Left cardiac atrium (tissue), 4 donors: ENCODE data around the gene C9orf50. TPM values are rescaled to one million over a fixed set of nuclear protein-coding genes. Genes with fewer than 3 reads are reported as not detected.
"Not testable (repeated sequence)": the region's sequence is repeated elsewhere in the genome, so short reads cannot be mapped to it uniquely, and the experiment has no call there.

ENCODE experiments used
- ATAC-seq, 2 donors: fragments of 200-7000 bp; cut with Tn5 transposase; one replicate each; pipeline ENCODE4 v1.9.1; 2020; ENCODE audit warnings: mild to moderate bottlenecking in 2 of 2, moderate library complexity in 2 of 2
- DNase-seq: peaks from one replicate; pipeline ENCODE4 v3.0.0-alpha.2; 2020
- intact Hi-C, 2 donors: fragments of 100-400 bp; cut with DNase I; formaldehyde crosslinking; loops; one replicate each; pipeline versions ENCODE4 v1.14.1 to v1.15.1; 2022 to 2023
- long read RNA-seq: library from polyadenylated mRNA; unstranded; transcript quantifications from one replicate; pipeline ENCODE4 v2.0.0, GENCODE V29; 2021
- total RNA-seq, 2 donors: library from RNA; stranded (reverse); fragmentation: NEBNext Ultra II Directional; extraction: Animal tissue kit (Norgen Biotek cat#: 25700); gene quantifications; one replicate each; pipeline ENCODE4 v1.2.1, GENCODE V29; 2021
- donor health status: DM: no; HTN: yes; CAD: no.
- donor health status: DM: no; HTN: yes; CAD: no; lungs with severe emphysema.
- donor health status: DM: yes; HTN: yes; CAD: no.
- donor health status: Dilated cardiomyopathy.

Gene C9orf50
- not detected for total RNA-seq
- long read RNA-seq, result 0 reads

DNA sequence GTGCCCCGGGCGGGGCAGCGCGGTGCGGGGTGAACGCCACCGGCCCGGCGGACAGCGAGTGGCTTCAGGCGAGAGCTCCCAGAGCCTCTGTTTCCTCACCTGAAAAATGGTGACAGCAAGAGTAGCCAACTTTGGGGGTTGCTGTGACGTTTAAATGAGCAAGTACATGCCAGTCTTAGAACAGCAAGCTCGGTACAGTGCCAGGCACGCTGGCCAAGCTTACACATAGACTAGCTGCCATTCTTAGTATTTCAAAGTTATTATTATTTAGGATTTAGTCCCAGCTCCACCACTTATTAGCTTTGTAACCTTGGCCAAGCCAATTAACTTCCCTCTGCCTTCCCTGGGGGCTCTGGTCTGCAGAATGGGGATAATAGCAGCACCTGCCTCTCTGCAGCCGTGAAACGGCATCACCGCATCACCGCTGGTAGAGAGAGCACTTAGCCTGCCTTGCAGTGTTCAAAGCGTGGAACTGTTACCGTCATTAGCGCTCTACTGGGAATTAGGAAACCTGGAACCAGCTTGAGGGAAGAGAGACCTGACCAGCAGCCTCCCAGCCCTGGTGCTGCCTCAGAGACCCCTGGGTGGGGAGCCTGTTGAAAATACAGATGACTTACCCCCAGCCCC lies at the start of gene C9orf50:
Gene C9orf50 (minus strand): TSS at position 433 of the 627 bp plus-strand sequence. CDS start 527 bp downstream, outside the sequence.
- DNase-seq (no peak), ATAC-seq (no peak)
- intact Hi-C loops, result no loop called here

- no peak for ATAC-seq
- no peak for DNase-seq
- intact Hi-C loops, result no loop called here
These were observed 49.0 kb upstream of the C9orf50 start for GRCh38 chr9:129669946-129670345.

DNA sequence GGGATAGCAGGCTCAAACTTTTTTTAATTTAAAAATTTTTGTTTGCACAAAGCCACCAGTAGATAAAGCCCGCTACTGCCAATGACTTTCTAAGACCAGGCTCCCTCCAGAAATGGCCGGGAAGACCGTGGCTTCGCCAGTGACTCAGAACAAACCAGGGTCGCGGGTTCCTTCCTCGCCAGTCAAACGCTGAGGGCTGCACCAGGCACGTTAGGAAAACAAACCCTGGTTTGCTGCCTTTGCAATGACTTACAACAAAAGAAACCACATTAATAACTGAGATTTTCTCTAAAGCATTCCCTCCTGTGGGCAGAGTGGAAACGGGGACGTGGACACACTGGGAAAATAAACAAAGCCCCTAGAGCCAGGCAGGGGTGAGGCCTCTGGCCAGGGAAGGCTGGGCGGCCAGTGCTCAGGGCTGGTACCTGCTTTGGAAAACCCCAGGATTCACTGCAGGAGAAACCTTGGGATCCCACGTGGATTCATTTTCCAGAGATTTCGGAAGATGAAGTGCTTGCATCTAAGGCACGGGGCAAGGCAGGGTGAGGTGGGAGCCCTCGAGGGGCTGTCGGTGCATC lies 48.3 kb upstream of the C9orf50 start:
- ATAC-seq, result no peak
- no peak for DNase-seq
- intact Hi-C loops, result no loop called here

- ATAC-seq, result no peak
- intact Hi-C loops, result no loop called here
- DNase-seq, result no peak
These were observed 46.9 kb upstream of the C9orf50 start for GRCh38 chr9:129667850-129668249.

DNA sequence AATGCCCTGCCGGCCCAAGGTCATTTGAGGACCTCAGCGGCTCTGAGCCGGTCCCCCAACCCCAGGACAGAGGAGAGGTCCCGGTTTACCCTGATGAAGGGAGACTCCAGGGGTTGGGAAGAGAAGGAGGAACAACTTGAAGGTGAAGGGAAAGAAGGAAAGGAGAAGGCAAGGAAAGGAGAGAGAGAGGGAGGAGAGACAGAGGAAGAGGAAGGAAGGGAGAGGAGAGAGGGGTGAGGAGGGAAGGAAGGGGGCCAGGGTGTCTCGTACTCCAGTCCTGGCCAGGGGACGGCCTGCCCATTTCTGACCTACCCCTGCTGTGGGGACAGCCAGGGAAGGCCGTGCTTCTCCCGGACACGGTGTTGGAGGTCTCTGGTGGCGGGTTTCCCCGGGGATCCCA lies 46.5 kb upstream of the C9orf50 start:
- ATAC-seq (no peak), DNase-seq (no peak)
- intact Hi-C loops, result no loop called here

- no peak for ATAC-seq
- DNase-seq, result no peak
- intact Hi-C loops, result no loop called here
These were observed 45.7 kb upstream of the C9orf50 start for GRCh38 chr9:129666575-129666974.

DNA sequence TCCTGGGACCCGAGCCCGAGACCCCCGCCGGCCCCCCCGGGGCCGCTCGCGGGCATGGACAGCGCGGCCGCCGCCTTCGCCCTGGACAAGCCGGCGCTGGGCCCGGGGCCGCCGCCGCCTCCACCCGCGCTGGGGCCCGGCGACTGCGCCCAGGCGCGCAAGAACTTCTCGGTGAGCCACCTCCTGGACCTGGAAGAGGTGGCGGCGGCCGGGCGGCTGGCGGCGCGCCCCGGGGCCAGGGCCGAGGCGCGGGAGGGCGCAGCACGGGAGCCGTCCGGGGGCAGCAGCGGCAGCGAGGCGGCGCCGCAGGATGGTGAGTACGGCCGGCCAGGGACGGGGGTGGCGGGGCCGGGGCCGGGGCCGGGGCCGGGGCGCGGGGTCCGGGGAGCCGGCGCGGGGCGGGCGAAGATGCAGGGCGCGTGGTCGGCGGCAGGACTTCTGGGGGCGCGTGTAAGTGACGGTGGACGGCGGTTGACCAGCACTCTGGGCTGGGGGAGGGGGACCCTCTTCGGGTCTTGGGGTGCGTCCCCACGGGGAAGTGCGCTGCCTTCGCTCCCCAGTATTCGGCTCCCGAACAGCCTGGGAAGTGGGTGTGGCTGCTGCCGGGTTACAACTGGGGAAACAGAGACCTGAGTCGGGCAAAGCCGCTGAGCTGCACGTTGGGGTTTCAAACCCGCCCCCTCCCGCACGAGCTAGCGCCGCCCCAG lies 45.1 kb upstream of the C9orf50 start:
- ATAC-seq (peak in 1 of 2 donors; percentile 4), DNase-seq (no peak)
- intact Hi-C loops, result no loop called here

DNA sequence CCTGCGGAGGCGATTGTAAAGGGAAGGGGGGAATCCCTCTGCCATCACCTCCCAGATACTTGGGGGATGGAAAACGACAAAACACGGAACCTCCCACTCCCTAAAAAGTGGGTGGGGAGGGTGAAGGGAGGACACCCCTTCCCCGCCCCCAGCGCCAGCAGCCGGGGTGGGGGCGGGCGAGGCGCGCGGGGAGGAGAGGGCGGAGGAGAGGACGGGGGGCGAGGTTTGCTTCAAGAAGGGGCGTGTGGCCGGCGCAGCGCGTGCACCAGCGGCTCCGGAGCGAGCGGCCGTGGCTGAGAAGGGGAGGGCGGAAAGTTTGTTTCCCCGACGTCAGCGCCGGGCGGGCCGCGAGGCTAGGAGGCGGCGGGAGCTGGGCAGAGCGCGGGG lies 44.5 kb upstream of the C9orf50 start, which contains the start of gene PRRX2:
Gene PRRX2 (plus strand): TSS at position 259 of the 387 bp plus-strand sequence. CDS start 221 bp downstream, outside the sequence.
- intact Hi-C loops, result no loop called here
- DNase-seq (peak; percentile 64), ATAC-seq (peak; percentile 72 to 78)

- peak; percentile 47 to 63 for ATAC-seq
These were observed 44.0 kb upstream of the C9orf50 start for GRCh38 chr9:129664746-129665388.

DNA sequence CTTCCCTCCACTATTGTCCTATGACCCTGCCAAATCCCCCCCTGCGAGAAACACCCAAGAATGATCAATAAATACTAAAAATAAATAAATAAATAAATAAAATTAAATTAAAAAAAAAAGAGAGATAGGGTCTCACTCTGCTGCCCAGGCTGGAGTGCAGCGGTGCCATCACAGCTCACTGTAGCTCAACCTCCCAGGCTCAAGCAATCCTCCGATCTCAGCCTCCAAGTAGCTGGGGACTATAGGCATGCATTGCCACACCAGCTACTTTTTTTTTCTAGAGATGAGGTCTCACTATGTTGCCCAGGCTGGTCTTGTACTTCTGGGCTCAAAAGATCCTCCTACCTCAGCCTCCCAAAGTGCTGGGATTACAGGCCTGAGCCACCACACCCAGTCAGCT lies 41.3 kb upstream of the C9orf50 start:
- ATAC-seq, DNase-seq, intact Hi-C loops: not testable (repeated sequence)

More at GRCh38 chr9:129664746-129665388, 44.0 kb upstream of the C9orf50 start:
- DNase-seq, result no peak
- intact Hi-C loops, result no loop called here

DNA sequence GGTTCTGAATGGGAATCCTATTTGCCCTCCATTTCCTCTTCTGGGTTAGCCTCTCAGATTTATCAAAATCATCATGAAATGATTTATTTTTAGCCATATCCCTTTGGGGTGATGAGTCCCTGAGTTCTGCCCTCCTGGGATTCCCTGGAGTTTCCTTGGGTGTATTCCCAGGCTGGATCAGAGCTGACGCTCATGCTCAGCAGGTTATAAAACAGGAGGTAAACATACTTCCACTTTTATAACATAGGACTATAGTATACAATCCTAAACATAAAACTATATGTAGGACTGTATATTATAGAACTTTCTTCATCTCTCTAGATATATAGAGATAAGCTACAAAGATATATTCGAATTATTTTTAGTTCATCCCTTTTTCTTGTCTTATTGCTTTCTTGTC lies 40.1 kb upstream of the C9orf50 start:
- DNase-seq (no peak), ATAC-seq (no peak)
- intact Hi-C loops, result no loop called here

DNA sequence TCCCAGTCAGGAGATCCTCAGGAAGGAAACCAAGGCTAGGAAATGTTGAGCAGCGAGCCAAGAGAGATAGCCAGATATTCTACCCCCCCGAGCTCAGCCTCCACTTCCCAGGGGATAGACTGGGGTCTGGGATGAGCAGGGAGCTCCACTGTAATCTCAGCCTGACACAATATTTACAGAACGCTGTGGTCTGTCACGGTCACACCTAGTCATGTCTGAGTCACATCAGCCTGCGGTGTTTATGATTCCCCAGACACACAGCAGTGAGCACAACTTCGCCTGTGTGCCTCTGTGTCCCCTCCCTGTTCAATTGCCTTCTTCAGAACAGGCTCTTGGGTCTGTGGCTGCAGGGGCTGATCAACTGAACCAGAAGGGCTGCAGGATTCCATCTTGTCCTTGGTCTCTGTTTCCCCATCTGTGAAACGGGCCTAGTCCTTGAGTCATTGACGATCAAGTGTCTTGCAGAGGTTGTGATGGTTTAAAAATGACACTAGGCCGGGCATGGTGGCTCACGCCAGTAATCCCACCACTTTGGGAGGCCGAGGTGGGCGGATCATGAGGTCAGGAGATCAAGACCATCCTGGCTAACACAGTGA lies 36.0 kb upstream of the C9orf50 start:
- DNase-seq (no peak), ATAC-seq (no peak)
- intact Hi-C loops, result no loop called here

DNA sequence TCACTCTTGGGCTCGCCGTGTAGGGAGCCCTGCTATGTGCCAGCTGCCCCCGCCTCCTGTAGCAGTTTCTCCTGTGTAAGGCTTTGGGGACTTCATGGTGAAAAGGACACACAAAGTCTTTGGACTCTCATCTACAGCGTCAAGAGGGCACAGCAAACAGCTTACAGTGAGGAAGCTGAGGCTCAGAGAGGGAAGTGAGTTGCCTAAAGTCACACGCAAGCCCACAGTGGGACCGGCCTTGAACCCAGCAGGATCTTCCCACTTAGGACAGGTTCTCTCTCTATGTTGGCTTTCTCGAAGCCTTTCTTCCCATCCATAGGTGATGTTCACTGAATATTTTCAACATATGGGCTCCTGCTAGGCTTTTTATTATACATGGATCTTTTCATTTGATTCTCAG lies 34.8 kb upstream of the C9orf50 start:
- ATAC-seq (no peak), DNase-seq (no peak)
- intact Hi-C loops, result no loop called here

DNA sequence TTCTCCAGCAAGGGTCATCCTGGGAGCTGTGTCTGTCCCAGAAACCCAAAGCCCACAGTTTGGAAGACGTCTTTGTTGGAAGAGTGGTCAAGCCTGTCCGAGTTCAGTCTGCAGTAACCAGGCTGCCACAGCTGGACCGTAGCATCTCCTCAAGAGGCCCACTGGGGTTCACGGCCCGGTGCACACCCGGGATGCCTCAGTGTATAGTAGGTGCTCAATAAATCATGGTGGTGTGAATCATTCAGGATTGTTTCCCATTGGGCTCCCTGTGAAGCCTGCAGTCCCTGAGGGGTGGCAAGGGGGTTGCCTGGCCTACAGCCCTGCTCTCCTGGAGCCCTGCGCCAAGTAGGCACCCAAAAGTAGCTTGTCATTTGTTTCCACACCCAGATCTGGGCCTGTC lies 34.3 kb upstream of the C9orf50 start:
- intact Hi-C loops, result no loop called here
- DNase-seq (no peak), ATAC-seq (no peak)

DNA sequence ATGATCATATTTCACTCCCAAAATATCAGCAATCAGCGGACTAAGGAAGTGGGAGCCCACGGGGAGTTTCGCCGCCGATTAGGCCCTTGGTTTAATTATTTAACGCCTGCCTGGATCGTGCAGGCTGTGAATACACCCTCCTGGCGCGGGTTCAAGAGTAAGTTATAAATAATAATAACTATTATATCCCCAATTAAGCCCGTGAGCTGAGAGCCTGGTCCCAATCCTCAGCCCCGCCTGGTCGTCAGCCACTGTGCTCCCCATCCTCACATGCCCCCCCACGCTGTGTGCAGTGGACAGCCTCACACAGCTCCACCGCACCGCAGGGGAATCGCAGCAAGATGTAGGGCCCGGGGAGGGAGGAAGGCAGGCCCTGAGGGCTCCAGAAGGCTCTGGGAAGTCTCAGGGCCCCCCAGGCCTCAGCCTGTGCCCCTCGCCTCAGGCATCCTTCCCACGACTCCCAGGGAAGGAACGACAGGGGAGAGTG lies 33.7 kb upstream of the C9orf50 start:
- intact Hi-C loops, result no loop called here
- no peak for DNase-seq
- ATAC-seq, result no peak

DNA sequence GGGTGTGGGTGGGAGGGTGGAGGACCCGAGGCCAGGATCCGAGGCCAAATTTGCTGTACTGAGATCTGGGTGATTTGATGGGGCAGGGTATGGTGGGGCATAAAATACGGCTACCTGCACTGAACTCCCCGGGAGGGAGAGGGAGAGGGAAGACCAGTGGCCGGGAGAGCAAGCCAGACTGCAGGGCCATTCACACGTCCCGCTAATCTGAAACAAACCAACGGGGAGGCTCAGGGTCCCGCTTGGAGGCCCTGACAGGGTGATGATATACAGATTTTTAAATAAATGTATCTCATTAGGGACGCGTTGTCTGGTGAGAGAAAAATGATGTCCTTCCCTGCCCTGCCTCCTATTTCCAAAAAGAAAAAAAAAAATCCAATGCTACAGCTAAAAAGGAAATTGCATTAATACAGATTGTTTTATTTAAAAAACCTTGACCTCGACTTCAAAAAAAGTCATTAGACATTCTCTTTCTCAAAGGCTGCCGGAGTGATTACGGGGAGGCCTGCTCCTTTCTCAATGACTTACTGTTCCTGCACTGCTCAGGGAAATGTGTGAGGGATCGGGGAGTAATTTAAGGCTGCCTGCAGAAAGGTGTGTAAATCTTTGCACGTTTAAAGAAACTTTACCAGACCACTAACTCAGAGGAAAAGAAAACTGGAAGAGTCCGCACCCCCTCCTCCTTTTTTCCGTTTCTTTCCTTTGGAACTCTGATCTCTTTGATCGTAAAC lies 33.1 kb upstream of the C9orf50 start:
- DNase-seq (no peak), ATAC-seq (no peak)
- intact Hi-C loops, result no loop called here

- DNase-seq (no peak), ATAC-seq (no peak)
- intact Hi-C loops, result no loop called here
These were observed 29.9 kb upstream of the C9orf50 start for GRCh38 chr9:129650680-129651235.
